Natural killer cell (primary cell): ENCODE data around the gene SORT1. TPM values are rescaled to one million over a fixed set of nuclear protein-coding genes. Genes with fewer than 3 reads are reported as not detected.

ENCODE experiments used
- ATAC-seq, 3 donors: fragments of 150-1000 bp in 2 of 3; fragments of 200-7000 bp in 1 of 3; cut with Tn5 transposase; 1 replicate in 1 of 3; 2 replicates in 2 of 3; pipeline ENCODE4 v1.10.0; 2021; ENCODE audit warnings: mild to moderate bottlenecking in 2 of 3, moderate library complexity in 2 of 3
- DNase-seq, 2 donors: peaks; one replicate each; pipeline versions ENCODE4 v3.0.0 to v3.0.0-alpha.2; 2013 to 2021; ENCODE audit warnings: mixed read lengths in 1 of 2
- H3K27ac ChIP-seq: one replicate; pipeline ENCODE4 v1.5.1; 2013; ENCODE audit warnings: mild to moderate bottlenecking, low read length
- H3K27me3 ChIP-seq: one replicate; pipeline ENCODE4 v1.6.1; 2013; ENCODE audit warnings: low read length; ENCODE audit not compliant: control insufficient read depth, insufficient read depth
- H3K36me3 ChIP-seq: one replicate; pipeline ENCODE4 v1.6.1; 2013; ENCODE audit warnings: low read length; ENCODE audit not compliant: control insufficient read depth, insufficient read depth
- H3K4me1 ChIP-seq: one replicate; pipeline ENCODE4 v1.6.1; 2013; ENCODE audit warnings: low read length; ENCODE audit not compliant: control insufficient read depth, insufficient read depth
- H3K4me3 ChIP-seq: one replicate; pipeline ENCODE4 v1.5.1; 2013; ENCODE audit warnings: low read length
- H3K9me3 ChIP-seq: one replicate; pipeline ENCODE4 v1.6.1; 2013; ENCODE audit warnings: low read length; ENCODE audit not compliant: control insufficient read depth, insufficient read depth
- H3K27ac Mint-ChIP-seq, 2 donors: one replicate each; pipeline ENCODE4 v1.8.0; 2022; ENCODE audit warnings: mild to moderate bottlenecking in 2 of 2, mixed read lengths in 2 of 2, moderate library complexity in 1 of 2
- H3K27me3 Mint-ChIP-seq, 2 donors: one replicate each; pipeline ENCODE4 v1.8.0; 2022; ENCODE audit warnings: low read depth in 2 of 2, mixed read lengths in 2 of 2
- H3K36me3 Mint-ChIP-seq: one replicate; pipeline ENCODE4 v1.8.0; 2022; ENCODE audit warnings: mixed read lengths
- H3K4me1 Mint-ChIP-seq, 2 donors: one replicate each; pipeline ENCODE4 v1.8.0; 2022; ENCODE audit warnings: mixed read lengths in 2 of 2
- H3K4me3 Mint-ChIP-seq: one replicate; pipeline ENCODE4 v1.8.0; 2022; ENCODE audit warnings: mild to moderate bottlenecking, moderate library complexity, mixed read lengths
- H3K9me3 Mint-ChIP-seq, 2 donors: one replicate each; pipeline ENCODE4 v1.8.0; 2022; ENCODE audit warnings: mixed read lengths in 2 of 2
- WGBS: methylation state at CpG from one replicate; pipeline ENCODE4 v1.1.7; 2013; ENCODE audit warnings: missing lambda C conversion rate; ENCODE audit not compliant: insufficient coverage; 5-methylcytosine and 5-hydroxymethylcytosine counted together
- intact Hi-C: fragments of 100-400 bp; cut with micrococcal nuclease; formaldehyde crosslinking; loops from one replicate; pipeline ENCODE4 v1.14.2; 2022
- total RNA-seq, 4 donors: library from RNA; stranded (reverse); fragments of 120-200 nt in 1 of 4; gene quantifications; one replicate each; pipeline versions ENCODE4 v1.2.3 to v1.2.4, GENCODE V29; 2013 to 2022
- TF ChIP-seq, protein P1 (sequence below): fragments of 200-600 bp; IDR thresholded peaks from one replicate; pipeline ENCODE4 v1.8.0; 2022; ENCODE audit warnings: antibody characterized with exemption

SORT1 gene
- total RNA-seq, 3 donors from 2014 or later (not counting 1 experiment from before 2014, with no cell fraction given): 2.7 to 7.1 (median 3.7) TPM

DNA sequence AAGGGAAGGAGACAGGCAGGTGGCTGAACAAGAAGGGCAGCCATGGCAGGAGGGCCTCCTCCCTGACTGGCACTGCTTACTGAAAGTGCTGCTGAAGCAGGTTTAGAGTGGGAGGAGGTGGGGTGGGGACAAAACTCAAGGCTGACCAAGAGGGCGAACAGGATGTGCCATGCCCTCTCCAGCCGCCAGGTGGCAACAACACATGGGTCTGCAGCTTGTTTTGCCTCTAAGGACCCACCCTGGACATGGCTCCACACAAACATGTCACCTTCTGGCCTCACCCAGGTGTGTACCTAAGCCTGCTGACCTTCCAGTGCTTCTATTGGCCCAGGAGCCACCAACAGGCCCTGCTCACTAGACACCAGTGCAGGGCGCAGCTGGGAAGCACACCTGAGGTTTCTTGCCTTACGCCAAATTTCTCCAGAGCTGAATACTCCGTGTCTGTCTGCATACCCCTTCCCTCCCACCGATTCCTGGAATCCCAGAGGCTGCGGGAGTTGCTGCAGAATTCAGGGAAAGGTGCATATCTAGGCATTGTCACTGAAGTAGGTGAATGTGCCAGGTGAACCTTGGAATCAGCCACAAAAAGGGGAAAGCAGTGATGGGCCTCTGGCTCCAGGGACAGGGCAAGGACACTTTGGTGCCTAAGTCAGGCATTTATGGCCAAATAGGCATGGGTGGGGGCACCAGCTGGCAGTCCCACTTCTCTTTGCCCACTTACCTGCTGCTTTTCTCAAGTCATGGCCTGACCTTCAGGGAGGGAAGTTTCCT, 120.1 kb downstream of the SORT1 start:
- Histone ChIP-seq H3K4me3 (no peak overlapping the region), H3K27me3 (no peaks in the 10 kb centered on the region), H3K27ac (no peak overlapping the region), H3K4me1 (peaks cover 10% of the 10 kb centered on the region), H3K9me3 (no peaks in the 10 kb centered on the region), H3K36me3 (no peaks in the 10 kb centered on the region)
- Mint-ChIP-seq H3K27ac (no peak overlapping the region), H3K9me3 (no peaks in the 10 kb centered on the region), H3K27me3 (no peaks in the 10 kb centered on the region), H3K4me3 (no peak overlapping the region), H3K4me1 (peaks cover 6 to 17% of the 10 kb centered on the region in 2 donors), H3K36me3 (no peaks in the 10 kb centered on the region)
- intact Hi-C loops: loop anchor here (1.0 kb wide), 2 partner anchors 122 to 255 kb away; no protein-coding TSS in a partner anchor
- 81% methylated on average over 7 of the region's 7 CpGs for WGBS
- TF ChIP-seq, protein P1, sequence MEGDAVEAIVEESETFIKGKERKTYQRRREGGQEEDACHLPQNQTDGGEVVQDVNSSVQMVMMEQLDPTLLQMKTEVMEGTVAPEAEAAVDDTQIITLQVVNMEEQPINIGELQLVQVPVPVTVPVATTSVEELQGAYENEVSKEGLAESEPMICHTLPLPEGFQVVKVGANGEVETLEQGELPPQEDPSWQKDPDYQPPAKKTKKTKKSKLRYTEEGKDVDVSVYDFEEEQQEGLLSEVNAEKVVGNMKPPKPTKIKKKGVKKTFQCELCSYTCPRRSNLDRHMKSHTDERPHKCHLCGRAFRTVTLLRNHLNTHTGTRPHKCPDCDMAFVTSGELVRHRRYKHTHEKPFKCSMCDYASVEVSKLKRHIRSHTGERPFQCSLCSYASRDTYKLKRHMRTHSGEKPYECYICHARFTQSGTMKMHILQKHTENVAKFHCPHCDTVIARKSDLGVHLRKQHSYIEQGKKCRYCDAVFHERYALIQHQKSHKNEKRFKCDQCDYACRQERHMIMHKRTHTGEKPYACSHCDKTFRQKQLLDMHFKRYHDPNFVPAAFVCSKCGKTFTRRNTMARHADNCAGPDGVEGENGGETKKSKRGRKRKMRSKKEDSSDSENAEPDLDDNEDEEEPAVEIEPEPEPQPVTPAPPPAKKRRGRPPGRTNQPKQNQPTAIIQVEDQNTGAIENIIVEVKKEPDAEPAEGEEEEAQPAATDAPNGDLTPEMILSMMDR: peak; percentile 83
- peak; percentile 60 to 75 for DNase-seq
- peak; percentile 76 to 94 (median 87) for ATAC-seq

DNA sequence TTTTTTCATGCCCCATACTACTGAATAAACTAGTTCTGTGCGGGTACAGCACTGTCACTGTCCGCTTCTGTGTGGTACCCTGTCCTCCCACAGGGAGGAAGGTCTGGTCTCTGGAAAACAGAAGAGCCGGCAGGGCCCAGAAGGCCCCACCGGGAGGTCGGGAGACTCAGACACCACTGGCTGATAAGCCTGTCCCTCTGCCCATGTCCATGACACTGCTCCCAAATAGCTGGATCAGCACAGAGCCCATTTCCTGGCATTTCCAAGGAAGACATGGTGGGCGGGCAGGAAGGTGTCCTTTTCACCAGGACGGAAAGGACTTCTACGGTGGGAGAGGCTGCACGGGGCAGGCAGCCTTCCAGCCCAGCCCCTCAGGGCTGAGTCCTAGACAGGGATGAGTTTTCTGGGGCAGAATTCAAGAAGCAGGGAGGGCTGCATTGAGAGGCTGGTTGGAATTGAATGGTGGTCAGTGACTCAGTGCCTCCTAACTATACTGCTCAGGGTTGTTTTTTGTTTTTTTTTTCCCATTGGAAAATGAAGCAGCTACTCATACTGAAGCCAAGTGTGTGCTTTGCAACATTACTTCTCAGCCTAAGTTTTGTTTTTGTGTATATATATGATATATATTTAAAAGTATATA, 121.9 kb downstream of the SORT1 start:
- Histone ChIP-seq H3K9me3 (no peaks in the 10 kb centered on the region), H3K36me3 (no peaks in the 10 kb centered on the region), H3K27me3 (no peaks in the 10 kb centered on the region), H3K27ac (no peak overlapping the region), H3K4me1 (peaks cover 5% of the 10 kb centered on the region), H3K4me3 (no peak overlapping the region)
- ATAC-seq (no peak), DNase-seq (no peak)
- WGBS: 93% methylated on average over 9 of the region's 9 CpGs
- Mint-ChIP-seq H3K4me1 (peaks cover 0 to 9% of the 10 kb centered on the region in 2 donors), H3K4me3 (no peak overlapping the region), H3K9me3 (no peaks in the 10 kb centered on the region), H3K27ac (no peak overlapping the region), H3K36me3 (no peaks in the 10 kb centered on the region), H3K27me3 (no peaks in the 10 kb centered on the region)
- intact Hi-C loops: no loop called here
- TF ChIP-seq, protein P1: no peak

GRCh38 chr1:109274533-109275476, 122.9 kb downstream of the SORT1 start:
- Mint-ChIP-seq H3K4me3 (no peak overlapping the region), H3K27ac (no peak overlapping the region), H3K9me3 (no peaks in the 10 kb centered on the region), H3K36me3 (no peaks in the 10 kb centered on the region), H3K4me1 (peaks cover 0 to 9% of the 10 kb centered on the region in 2 donors), H3K27me3 (no peaks in the 10 kb centered on the region)
- Histone ChIP-seq H3K36me3 (no peaks in the 10 kb centered on the region), H3K4me3 (no peak overlapping the region), H3K4me1 (peaks cover 5% of the 10 kb centered on the region), H3K27me3 (no peaks in the 10 kb centered on the region), H3K9me3 (no peaks in the 10 kb centered on the region), H3K27ac (no peak overlapping the region)
- no peak for ATAC-seq
- intact Hi-C loops: no loop called here
- TF ChIP-seq, protein P1: no peak
- WGBS: 75% methylated on average over 23 of the region's 24 CpGs
- no peak for DNase-seq
